HEK293T (cell line): ENCODE results near the gene KIAA1671.

ENCODE experiments used
- ARNT ChIP-seq: fragments of 450-650 bp; IDR thresholded peaks from 2 replicates; pipeline ENCODE4 v1.6.1; 2017; ENCODE audit warnings: mild to moderate bottlenecking
- BHLHE40 ChIP-seq: fragments of 450-650 bp; IDR thresholded peaks from 2 replicates; pipeline ENCODE4 v1.6.1; 2016; ENCODE audit warnings: mild to moderate bottlenecking, moderate library complexity, borderline replicate concordance
- ELF4 ChIP-seq: fragments of 450-650 bp; IDR thresholded peaks from 2 replicates; pipeline ENCODE4 v1.6.1; 2017; ENCODE audit warnings: antibody characterized with exemption
- FOXK2 ChIP-seq: fragments of 450-650 bp; IDR thresholded peaks from 2 replicates; pipeline ENCODE4 v1.6.1; 2016; ENCODE audit warnings: mild to moderate bottlenecking
- FOXM1 ChIP-seq: fragments of 450-650 bp; IDR thresholded peaks from 2 replicates; pipeline ENCODE4 v1.6.1; 2017; ENCODE audit warnings: mild to moderate bottlenecking, borderline replicate concordance
- HDGF ChIP-seq: fragments of 450-650 bp; IDR thresholded peaks from 2 replicates; pipeline ENCODE4 v1.6.1; 2017; ENCODE audit warnings: antibody characterized with exemption, borderline replicate concordance
- PKNOX1 ChIP-seq: fragments of 450-650 bp; IDR thresholded peaks from 2 replicates; pipeline ENCODE4 v1.6.1; 2016
- SP1 ChIP-seq: fragments of 450-650 bp; IDR thresholded peaks from 2 replicates; pipeline ENCODE4 v1.6.1; 2017
- SUZ12 ChIP-seq: fragments of 450-650 bp; IDR thresholded peaks from 2 replicates; pipeline ENCODE4 v1.6.1; 2016; ENCODE audit warnings: mild to moderate bottlenecking
- TARDBP ChIP-seq: fragments of 450-650 bp; IDR thresholded peaks from 2 replicates; pipeline ENCODE4 v1.6.1; 2016
- ZNF384 ChIP-seq: fragments of 450-650 bp; IDR thresholded peaks from 2 replicates; pipeline ENCODE4 v1.6.1; 2016

DNA sequence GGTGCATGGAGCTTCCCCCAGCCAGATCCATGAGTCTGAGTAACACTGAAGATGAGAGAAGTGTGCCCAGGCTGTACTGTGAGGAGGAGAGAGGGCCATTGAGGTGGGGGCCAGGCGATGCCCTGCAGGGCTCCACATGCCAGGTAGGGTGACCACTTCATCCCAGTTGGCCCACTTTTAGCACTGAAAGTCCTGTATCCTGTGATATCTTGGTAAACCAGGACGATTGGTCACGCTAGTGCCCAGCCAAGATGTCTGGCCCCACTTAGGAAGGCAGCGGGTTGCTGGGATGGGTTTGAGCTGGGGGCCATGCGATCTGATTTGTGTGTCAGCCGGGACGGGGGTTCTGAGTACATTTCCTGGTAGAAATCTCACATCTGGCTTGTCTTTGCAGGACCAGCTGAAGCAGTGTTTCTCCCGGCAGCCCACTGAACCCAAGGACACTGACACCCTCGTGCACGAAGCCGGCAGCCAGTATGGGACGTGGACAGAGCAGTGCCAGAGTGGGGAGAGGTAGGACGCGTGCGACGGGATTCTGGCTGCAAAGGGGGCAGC, 218.0 kb downstream of the KIAA1671 start:
- TF ChIP-seq HDGF = no peak
- TF ChIP-seq PKNOX1 = no peak
- no peak for TF ChIP-seq SUZ12
- TF ChIP-seq ZNF384 = no peak
- no peak for TF ChIP-seq ELF4
- TF ChIP-seq BHLHE40 = no peak
- no peak for TF ChIP-seq FOXM1
- no peak for TF ChIP-seq ARNT
- no peak for TF ChIP-seq TARDBP
- TF ChIP-seq FOXK2 = no peak
- no peak for TF ChIP-seq SP1
